RWPE1 (cell line): Measurements from ENCODE around the gene FCRL2.
"Not testable (repeated sequence)": the region's sequence is repeated elsewhere in the genome, so short reads cannot be mapped to it uniquely, and the experiment has no call there.

Source experiments
- CTCF ChIA-PET: fragments of 350-600 bp; sonication (Branson Sonifier 250); formaldehyde crosslinking; extraction: SDS; loops from one replicate; lab custom pipeline; 2021; lab: Yijun Ruan, JAX
- POLR2A ChIA-PET: fragments of 400-600 bp; formaldehyde crosslinking; extraction: SDS; loops from one replicate; lab custom pipeline; 2020; ENCODE audit warnings: antibody characterized with exemption; ENCODE audit not compliant: low non-redundant PET; lab: Yijun Ruan, JAX
- DNase-seq: peaks from one replicate; pipeline ENCODE4 v3.0.0; 2012; ENCODE audit warnings: low spot score
- H3K27ac ChIP-seq: fragments of 450-650 bp; 2 replicates; pipeline ENCODE4 v1.5.1; 2017
- CTCF ChIP-seq: fragments of 450-650 bp; conservative IDR thresholded peaks from 2 replicates; pipeline ENCODE4 v1.5.1; 2017; ENCODE audit warnings: low read depth, mild to moderate bottlenecking

The FCRL2 gene

GRCh38 chr1:157766792-157767191 lies 10.1 kb downstream of the FCRL2 start:
- no peak for TF ChIP-seq CTCF
- CTCF ChIA-PET: no interaction called here
- POLR2A ChIA-PET: no interaction called here
- H3K27ac ChIP-seq: no peak overlapping the region
- DNase-seq: no peak

DNA sequence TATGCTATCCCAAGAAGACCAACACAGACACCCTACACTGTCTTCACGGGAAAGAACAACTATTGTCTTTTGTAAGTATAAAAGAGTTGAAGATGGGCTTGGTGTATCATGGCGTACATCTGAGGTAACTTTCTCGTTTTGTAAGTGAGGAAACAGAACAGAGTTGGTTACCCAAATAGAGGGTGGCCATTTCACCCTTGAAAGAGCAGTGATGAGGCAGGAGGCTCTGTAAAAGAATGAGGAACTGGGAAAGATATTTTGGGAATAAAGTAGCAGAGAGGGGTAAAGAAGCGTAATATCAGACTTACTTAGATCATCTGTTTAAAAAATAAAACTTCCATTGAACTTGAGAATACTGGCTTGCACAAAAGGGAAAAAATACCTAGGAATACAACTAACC lies 18.9 kb downstream of the FCRL2 start:
- no peak for DNase-seq
- TF ChIP-seq CTCF: no peak
- ChIA-PET CTCF (interaction anchor here (0.6 kb wide), 1 partner anchor 28 kb away, joined by 5 read pairs; no protein-coding TSS in a partner anchor), POLR2A (no interaction called here)
- H3K27ac ChIP-seq: no peak overlapping the region

GRCh38 chr1:157753611-157754010 lies 23.3 kb downstream of the FCRL2 start:
- no peak overlapping the region for H3K27ac ChIP-seq
- TF ChIP-seq CTCF: no peak
- ChIA-PET POLR2A (no interaction called here), CTCF (no interaction called here)
- no peak for DNase-seq

- DNase-seq: no peak
- no peak for TF ChIP-seq CTCF
- no peak overlapping the region for H3K27ac ChIP-seq
- ChIA-PET CTCF (no interaction called here), POLR2A (no interaction called here)
Measured at GRCh38 chr1:157751283-157751682, 25.6 kb downstream of the FCRL2 start.

DNA sequence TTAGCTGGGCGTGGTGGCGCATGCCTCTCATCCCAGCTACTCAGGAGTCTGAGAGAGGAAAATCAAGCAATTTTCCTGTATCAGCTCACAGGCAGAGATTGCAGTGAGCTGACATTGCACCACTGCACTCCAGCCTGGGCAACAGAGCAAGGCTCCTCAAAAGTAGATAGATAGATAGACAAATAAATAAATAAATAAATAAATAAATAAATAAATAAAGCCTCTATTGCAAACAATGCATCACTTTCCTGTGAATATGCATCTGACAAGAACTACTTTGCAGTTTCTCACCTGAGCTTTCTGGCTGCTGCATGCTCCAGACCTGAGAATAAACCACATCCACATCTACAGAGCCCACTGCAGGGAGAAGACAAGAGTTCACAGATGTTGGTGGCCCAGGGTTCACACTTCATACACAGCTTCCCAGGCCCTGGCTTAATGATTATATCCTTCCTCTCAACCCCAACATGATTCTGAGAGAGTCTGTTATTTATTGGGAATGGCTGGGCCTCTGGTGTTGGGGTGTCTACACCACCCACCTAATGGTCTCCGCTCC lies 28.6 kb downstream of the FCRL2 start:
- no peak overlapping the region for H3K27ac ChIP-seq
- no peak for TF ChIP-seq CTCF
- no peak for DNase-seq
- ChIA-PET POLR2A (no interaction called here), CTCF (interaction anchor here (0.6 kb wide), 1 partner anchor 170 kb away, joined by 3 read pairs; no protein-coding TSS in a partner anchor)

- ChIA-PET POLR2A (no interaction called here), CTCF (interaction anchor here (0.6 kb wide), 1 partner anchor 13 kb away, joined by 3 read pairs; no protein-coding TSS in a partner anchor)
Measured at GRCh38 chr1:157739229-157739901, 37.6 kb downstream of the FCRL2 start.

DNA sequence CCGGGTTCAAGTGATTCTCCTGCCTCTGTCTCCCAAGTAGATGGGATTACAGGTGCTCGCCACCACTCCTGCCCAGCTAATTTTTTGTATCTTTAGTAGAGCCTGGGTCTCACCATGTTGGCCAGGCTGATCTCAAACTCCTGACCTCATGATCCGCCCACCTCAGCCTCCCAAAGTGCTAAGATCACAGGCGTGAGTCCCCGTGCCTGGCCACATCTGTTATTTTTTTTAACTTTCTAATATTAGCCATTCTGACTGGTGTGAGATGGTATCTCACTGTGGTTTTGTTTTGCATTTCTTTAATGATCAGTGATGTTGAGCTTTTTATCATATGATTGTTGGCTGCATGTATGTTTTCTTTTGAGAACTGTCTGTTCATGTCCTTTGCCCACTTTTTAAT lies 40.9 kb downstream of the FCRL2 start:
- DNase-seq, CTCF ChIA-PET, POLR2A ChIA-PET: not testable (repeated sequence)

More at GRCh38 chr1:157739229-157739901, 37.6 kb downstream of the FCRL2 start:
- H3K27ac ChIP-seq: no peak overlapping the region
- TF ChIP-seq CTCF: no peak
- DNase-seq: no peak

More for the DNA sequence above, 40.9 kb downstream of the FCRL2 start:
- H3K27ac ChIP-seq: not testable (repeated sequence)
